ENCODE results near the gene ENDOD1. TPM values are rescaled to one million over a fixed set of nuclear protein-coding genes. Genes with fewer than 3 reads are reported as not detected.
A peak's percentile ranks its signal among the peaks of the same experiment; 100 is the strongest.

The ENDOD1 gene
- total RNA-seq, 6 experiments from 2014 or later = 3.8 to 8.0 (median 6.2) TPM

GRCh38 chr11:95152876-95153856 lies 63.5 kb downstream of the ENDOD1 start:
- Histone ChIP-seq H3K4me1 (peaks cover 0 to 6% (median 0%) of the 10 kb centered on the region in 4 donors), H3K27me3 (no peaks in the 10 kb centered on the region), H3K27ac (peak overlapping the region in 1 of 3 donors; percentile 12), H3K36me3 (no peaks in the 10 kb centered on the region), H3K4me3 (no peak overlapping the region), H3K9me3 (no peaks in the 10 kb centered on the region)
- DNase-seq (no peak), ATAC-seq (no peak)
- no peak for TF ChIP-seq POLR2A (IDR thresholded peaks at IDR 0.05)
- no peak for TF ChIP-seq CTCF (IDR thresholded peaks at IDR 0.05)
- intact Hi-C loops (cut with DNase I) = loop anchor here (5.0 to 10.0 kb wide), 3 partner anchors 192 to 609 kb away; no protein-coding TSS in a partner anchor
- 30% methylated on average over 9 of the region's 10 CpGs for WGBS (ENCODE audit: insufficient coverage, low coverage, low lambda C conversion rate, missing lambda C conversion rate)

- Histone ChIP-seq H3K27me3 (no peaks in the 10 kb centered on the region), H3K4me3 (no peak overlapping the region), H3K36me3 (no peaks in the 10 kb centered on the region), H3K4me1 (peaks cover 0 to 6% (median 0%) of the 10 kb centered on the region in 4 donors), H3K9me3 (no peaks in the 10 kb centered on the region), H3K27ac (no peak overlapping the region)
- no peak for ATAC-seq
- TF ChIP-seq CTCF (IDR thresholded peaks at IDR 0.05) (no peak), POLR2A (IDR thresholded peaks at IDR 0.05) (no peak)
- intact Hi-C loops (cut with DNase I) = loop anchor here (5.0 to 10.0 kb wide), 3 partner anchors 191 to 608 kb away; no protein-coding TSS in a partner anchor
- WGBS (ENCODE audit: insufficient coverage, low coverage, low lambda C conversion rate, missing lambda C conversion rate) = 68% methylated on average over 1 of the region's 1 CpG
- DNase-seq = no peak
These were observed 64.2 kb downstream of the ENDOD1 start for GRCh38 chr11:95153857-95154246.

- ATAC-seq (no peak), DNase-seq (peak in 1 of 3 donors; percentile 60)
- intact Hi-C loops (cut with DNase I) = loop anchor here (5.0 to 10.0 kb wide), 3 partner anchors 190 to 608 kb away; no protein-coding TSS in a partner anchor
- Histone ChIP-seq H3K4me1 (peaks cover 0 to 6% (median 0%) of the 10 kb centered on the region in 4 donors), H3K27me3 (no peaks in the 10 kb centered on the region), H3K27ac (no peak overlapping the region), H3K9me3 (no peaks in the 10 kb centered on the region), H3K4me3 (no peak overlapping the region), H3K36me3 (no peaks in the 10 kb centered on the region)
- TF ChIP-seq POLR2A (IDR thresholded peaks at IDR 0.05) (no peak), CTCF (IDR thresholded peaks at IDR 0.05) (peak; percentile 45 to 59 (median 52))
These were observed 64.9 kb downstream of the ENDOD1 start for GRCh38 chr11:95154514-95154913.

GRCh38 chr11:95155385-95155784 lies 65.7 kb downstream of the ENDOD1 start:
- H3K4me1 ChIP-seq = no peaks in the 10 kb centered on the region
- H3K36me3 ChIP-seq = no peaks in the 10 kb centered on the region
- DNase-seq = no peak
- WGBS (ENCODE audit: insufficient coverage, low coverage, low lambda C conversion rate, missing lambda C conversion rate) = 94% methylated on average over 4 of the region's 4 CpGs
- H3K27me3 ChIP-seq = no peaks in the 10 kb centered on the region
- TF ChIP-seq CTCF (IDR thresholded peaks at IDR 0.05) = no peak
- no peak for TF ChIP-seq POLR2A (IDR thresholded peaks at IDR 0.05)
- intact Hi-C loops (cut with DNase I) = loop anchor here in 1 of 2 donors (10.0 kb wide), 1 partner anchor 189 kb away; no protein-coding TSS in a partner anchor
- ATAC-seq = no peak
- no peak overlapping the region for H3K4me3 ChIP-seq
- H3K9me3 ChIP-seq = no peaks in the 10 kb centered on the region
- no peak overlapping the region for H3K27ac ChIP-seq

Data from right lobe of liver (tissue), 6 donors.